Germinal center (tissue), 1 donor: ENCODE measurements around the gene OR8K3.

Experiments
- DNase-seq: peaks from one replicate; pipeline ENCODE4 v3.0.0; 2012; ENCODE audit warnings: mixed read lengths, low spot score

OR8K3 gene

DNA sequence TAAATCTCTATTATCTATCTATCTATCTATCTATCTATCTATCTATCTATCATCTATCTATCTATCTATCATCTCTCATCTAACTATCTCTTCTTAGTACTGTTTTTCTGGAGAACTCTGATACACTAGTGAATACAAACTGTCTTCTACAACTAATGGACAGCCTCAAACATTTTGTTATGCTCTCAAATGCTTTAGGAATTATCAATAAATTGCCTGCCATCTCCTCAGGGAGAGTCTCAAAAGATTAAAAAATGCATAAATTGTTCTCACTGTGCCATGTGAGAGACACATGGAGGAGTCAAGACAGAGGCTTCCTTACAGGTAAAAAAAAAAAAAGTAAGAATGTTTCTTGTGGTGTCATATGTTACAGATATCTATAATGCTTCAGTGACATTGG lies at the start of gene OR8K3:
TSS of gene OR8K3 (plus strand) at position 301 of the 400 bp plus-strand sequence. CDS start 3,163 bp downstream, outside the sequence.
- DNase-seq, result no peak

DNA sequence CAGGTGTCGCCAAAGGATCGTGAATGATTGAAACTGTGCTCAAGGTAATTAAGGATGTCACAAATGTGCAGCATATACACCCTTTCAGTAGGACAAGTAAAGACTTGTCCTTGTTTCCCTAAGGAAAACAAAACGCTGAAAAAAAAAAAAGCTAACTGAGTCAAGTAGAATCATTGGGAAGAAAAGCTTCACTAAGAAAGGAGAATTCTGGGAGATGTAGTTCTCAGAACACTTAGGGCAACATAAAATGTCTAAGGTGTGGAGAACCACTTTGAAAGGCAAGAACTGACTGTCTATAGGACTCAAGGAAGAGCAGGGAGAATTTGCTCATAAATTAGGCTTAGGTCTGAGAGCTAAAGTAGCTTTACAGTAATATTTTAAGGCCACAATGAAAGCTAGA lies 43.9 kb upstream of the OR8K3 start:
- no peak for DNase-seq

DNA sequence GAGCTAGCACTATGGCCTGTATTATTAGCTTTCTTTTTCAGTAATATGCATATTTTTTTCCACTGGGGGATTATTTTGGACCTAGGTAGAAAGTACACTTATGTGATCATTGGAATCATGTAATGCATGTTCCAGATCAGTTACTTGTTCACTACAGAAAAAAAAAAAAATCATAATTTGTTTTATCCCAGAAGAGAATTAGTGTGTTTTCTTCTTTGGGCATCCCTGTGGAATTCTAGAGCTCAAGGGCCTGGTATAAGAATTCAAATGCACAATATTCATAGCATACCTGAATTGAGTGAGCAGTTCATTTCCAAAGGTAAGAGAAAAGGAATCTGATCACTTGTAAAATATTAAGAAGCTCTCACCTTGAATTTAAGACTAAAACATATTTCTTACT lies 41.1 kb upstream of the OR8K3 start, which contains the start of gene OR5T1:
TSS of gene OR5T1 (plus strand) at position 301 of the 400 bp plus-strand sequence. CDS start 1,485 bp downstream, outside the sequence.
- no peak for DNase-seq

DNA sequence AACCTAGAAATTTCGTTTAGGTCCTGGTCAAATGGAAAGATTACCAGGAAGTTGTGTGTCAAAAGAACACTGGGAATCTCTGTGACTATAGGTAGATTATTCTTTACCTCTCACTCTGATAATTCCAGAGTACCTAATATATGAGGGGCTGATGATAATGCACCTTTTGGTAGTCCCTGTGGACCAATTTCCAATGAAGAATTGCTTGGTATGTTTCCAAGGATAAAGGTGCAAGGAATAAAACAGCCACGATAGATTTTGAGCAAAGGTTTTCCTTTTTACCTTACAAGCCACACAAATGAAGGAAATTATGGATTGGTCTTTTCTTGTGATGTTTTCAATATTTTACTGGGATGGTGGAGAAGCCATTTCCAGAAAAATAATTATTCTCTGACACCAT lies 22.8 kb upstream of the OR8K3 start, which contains the start of gene OR8H1:
TSS of gene OR8H1 (minus strand) at position 101 of the 400 bp plus-strand sequence. CDS start 1,192 bp downstream, outside the sequence.
- no peak for DNase-seq

DNA sequence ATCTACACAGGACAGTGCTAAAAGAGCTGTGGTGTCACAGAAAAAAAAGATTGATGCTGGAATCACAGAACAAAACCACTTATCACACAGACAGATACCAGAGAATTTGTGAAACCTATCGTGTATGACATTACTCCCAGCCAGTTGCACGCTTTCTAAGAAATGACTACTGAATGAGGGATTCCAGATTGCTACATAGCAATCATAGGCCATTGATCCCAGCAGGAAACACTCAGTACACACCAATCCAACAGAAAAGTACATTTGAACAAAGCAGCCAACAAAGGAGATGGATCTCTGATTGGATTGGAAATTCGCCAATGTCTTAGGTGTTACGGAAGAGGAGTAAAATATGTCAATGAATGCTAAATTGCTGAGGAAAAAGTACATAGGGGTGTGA lies 18.0 kb upstream of the OR8K3 start:
- no peak for DNase-seq

DNA sequence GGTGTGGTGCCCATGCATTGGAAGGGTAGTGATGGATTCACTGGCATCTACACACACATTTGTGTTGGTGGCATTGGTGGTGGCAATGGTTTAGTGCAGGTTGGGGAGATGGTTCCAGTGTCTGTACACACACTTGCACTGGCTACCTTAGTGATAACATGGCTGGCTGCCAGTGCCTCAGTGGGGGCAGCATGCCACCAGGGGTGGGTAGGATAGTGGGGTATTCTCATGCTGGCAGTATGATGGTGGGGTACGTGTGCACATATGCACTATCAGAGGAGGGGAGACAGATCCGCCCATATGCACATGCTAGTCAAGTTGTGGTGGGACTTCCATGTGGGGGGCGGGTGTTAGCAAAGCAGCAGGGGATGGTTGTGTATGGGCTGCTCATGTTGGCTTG lies 7.1 kb upstream of the OR8K3 start:
- no peak for DNase-seq

DNA sequence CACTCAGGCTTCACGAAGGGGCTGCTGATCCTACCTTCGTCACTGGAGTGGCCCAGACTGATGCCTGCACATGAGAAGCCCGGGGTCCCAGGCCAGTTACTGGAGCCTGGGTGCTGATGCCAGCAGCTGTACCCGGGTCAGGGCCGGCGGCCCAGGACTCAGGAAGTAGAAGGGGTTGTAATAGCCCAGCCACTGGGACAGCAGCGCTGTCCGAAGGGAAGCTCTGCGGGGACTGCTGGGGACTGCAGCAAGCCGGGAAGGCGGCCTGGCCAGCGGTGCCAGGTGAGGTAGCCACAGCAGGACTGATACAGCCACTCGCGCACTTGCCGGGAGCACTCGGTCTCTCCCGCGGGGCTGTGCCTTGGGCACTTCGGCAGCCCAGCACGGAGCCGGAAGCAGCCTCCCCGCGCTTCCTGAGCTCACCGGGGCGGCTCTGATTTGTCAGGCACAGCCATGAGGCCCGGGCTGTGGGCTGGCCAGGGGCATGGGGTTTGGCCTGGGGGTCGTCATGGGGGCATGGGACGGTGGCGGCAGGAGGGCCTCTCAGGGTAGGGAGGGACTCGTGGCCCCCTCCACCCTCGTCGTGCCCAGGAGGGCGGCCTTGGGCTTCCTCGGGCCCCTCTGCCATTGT lies 17.0 kb downstream of the OR8K3 start:
- DNase-seq, result no peak

DNA sequence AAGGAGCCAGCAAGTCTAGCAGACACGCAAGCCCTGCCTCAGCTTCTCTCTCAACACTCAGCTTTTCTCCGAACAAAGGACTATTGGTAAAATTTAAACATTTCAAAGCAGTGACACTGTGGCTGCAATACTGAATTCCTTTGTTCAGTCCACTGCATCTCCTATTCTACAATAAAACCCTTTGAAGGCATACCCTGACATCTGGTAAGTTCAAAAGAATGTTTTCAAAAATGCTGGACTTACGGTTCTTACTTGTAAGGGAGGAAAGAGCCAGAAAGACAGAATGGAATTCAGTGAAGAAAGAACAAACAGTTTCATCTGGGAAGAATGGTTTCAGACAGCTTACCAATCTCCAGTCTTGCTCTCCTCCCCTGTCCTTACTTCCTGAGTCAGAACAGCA lies 18.2 kb downstream of the OR8K3 start:
- DNase-seq, result no peak

DNA sequence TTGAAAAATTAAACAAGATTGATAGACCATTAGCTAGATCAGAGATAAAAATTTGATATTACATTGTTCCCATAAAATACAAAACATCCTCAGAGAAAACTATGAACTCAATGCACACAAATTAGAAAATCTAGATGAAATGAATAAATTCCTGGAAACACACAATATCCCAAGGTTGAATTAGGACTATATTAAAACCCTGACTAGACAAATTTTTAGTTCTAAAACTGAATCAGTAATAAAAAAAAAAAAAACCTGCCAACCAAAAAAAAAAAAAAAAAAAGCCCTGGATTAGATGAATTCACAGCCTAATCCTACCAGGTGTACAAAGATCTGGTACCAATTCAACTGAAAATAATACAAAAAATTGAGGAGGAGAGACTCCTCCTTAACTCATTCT lies 25.3 kb downstream of the OR8K3 start:
- DNase-seq, result no peak

DNA sequence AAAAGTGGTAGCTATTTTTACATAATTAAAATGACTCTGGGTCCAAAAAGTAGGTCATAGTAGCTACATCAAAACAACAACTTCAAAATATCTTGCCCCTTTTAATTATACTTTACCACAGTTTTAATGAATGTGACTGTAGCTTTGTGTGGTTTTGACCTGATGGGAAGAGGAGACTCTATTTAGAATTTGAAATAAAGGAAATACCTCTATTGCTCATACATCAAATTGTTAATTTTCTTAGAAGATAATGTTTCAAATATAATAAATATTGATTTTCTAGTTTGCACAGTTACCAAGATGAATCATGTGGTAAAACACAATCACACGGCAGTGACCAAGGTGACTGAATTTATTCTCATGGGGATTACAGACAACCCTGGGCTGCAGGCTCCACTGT lies 30.8 kb downstream of the OR8K3 start, which contains the start of gene OR8K1:
TSS of gene OR8K1 (plus strand) at position 301 of the 400 bp plus-strand sequence. CDS start at position 301, 0 bp downstream.
- no peak for DNase-seq

DNA sequence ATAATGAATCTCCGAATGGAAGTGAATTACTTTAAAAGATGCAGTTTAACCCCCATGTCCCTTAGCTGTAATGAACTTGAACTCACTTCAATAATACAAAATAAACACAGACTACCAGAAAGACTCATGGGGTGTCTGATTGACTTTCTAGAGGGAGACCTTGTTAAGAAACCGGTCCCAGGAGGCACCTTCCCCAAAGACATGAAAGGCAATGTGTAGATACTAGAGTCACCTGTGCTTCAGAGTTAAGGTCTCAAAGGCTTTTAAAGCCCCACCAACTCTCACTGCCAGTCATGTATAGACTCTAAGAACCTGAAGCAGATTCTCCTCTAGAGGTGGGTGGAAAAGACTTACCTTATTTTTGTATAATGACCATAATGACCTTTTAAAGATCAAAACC lies 39.0 kb downstream of the OR8K3 start, which contains the start of gene OR8J1:
TSS of gene OR8J1 (plus strand) at position 301 of the 400 bp plus-strand sequence. CDS start 5,956 bp downstream, outside the sequence.
- DNase-seq, result no peak
